ENCODE results near the gene FAM161A.

The FAM161A gene

GRCh38 chr2:61802548-61802947 is 51.3 kb downstream of the FAM161A start:
- Histone ChIP-seq H3K27ac (ENCODE audit: extremely low read depth, low read depth, low read length) (no peak overlapping the region), H3K4me1 (ENCODE audit: control insufficient read depth, insufficient read depth, low read length) (no peaks in the 10 kb centered on the region), H3K9me3 (ENCODE audit: control insufficient read depth, insufficient read depth, low read depth, low read length) (no peaks in the 10 kb centered on the region), H3K4me3 (ENCODE audit: low read depth, low read length) (no peak overlapping the region), H3K36me3 (ENCODE audit: control insufficient read depth in 2 of 2, insufficient read depth in 1 of 2, low read length in 2 of 2) (no peaks in the 10 kb centered on the region)
- ChIA-PET CTCF (no interaction called here), POLR2A (no interaction called here)
- TF ChIP-seq ZNF670 (tag by site-specific recombination; IDR thresholded peaks at IDR 0.05; ENCODE audit: low read depth) (no peak), ZBTB7A (tag by site-specific recombination; IDR thresholded peaks at IDR 0.05; ENCODE audit: low read depth) (no peak), ZNF777 (tag by site-specific recombination; IDR thresholded peaks at IDR 0.05; ENCODE audit: borderline replicate concordance) (no peak), ZNF433 (tag by site-specific recombination; IDR thresholded peaks at IDR 0.05; ENCODE audit: low read depth) (no peak), ZNF24 (tag by site-specific recombination; IDR thresholded peaks at IDR 0.05) (no peak), IKZF3 (tag by site-specific recombination; IDR thresholded peaks at IDR 0.05) (no peak), ZNF664 (tag by site-specific recombination; IDR thresholded peaks at IDR 0.05) (no peak), ZNF513 (tag by site-specific recombination; IDR thresholded peaks at IDR 0.05) (no peak), ZNF341 (tag by site-specific recombination; IDR thresholded peaks at IDR 0.05; ENCODE audit: low read depth) (no peak), ZNF518A (tag by site-specific recombination; conservative IDR thresholded peaks at IDR 0.05; ENCODE audit: low read depth) (no peak), PRDM2 (tag by site-specific recombination; IDR thresholded peaks at IDR 0.05; ENCODE audit: borderline replicate concordance) (no peak), ZNF394 (tag by site-specific recombination; IDR thresholded peaks at IDR 0.05; ENCODE audit: borderline replicate concordance) (no peak), ZNF132 (tag by site-specific recombination; IDR thresholded peaks at IDR 0.05; ENCODE audit: borderline replicate concordance) (no peak), TCF7L2 (IDR thresholded peaks at IDR 0.05; ENCODE audit: borderline replicate concordance, low read depth, low read length) (no peak), ZNF501 (tag by site-specific recombination; IDR thresholded peaks at IDR 0.05) (no peak), ZNF558 (tag by site-specific recombination; IDR thresholded peaks at IDR 0.05) (no peak), ZNF350 (tag by site-specific recombination; IDR thresholded peaks at IDR 0.05) (no peak)

All from HEK293 (cell line).